ENCODE measurements around the gene TMEM132C. TPM values are rescaled to one million over a fixed set of nuclear protein-coding genes. Genes with fewer than 3 reads are reported as not detected.

The TMEM132C gene
- total and polyA plus RNA-seq, 8 donors = 0.50 to 36.6 (median 33.2) TPM

DNA sequence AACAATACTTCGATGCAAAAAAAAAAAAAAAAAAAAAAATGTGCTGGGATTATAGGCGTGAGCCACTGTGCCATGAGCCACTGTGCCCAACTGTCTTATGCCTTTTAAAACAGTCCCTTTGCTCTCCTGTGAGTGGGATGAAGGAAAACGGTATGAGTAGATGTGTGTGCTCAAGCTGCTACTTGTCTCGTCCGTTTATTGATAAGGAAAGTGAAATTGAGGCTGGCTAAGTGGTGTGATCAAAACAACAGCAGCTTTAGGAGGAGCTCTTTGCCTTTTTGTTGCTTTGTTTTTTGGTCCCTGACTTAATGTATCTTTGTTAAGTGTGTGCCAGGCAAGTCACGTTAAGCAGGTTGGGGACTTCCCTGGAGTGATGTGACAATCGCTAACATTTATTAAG is 275.9 kb downstream of the TMEM132C start:
- Histone ChIP-seq H3K9me3 (no peaks in the 10 kb centered on the region), H3K4me3 (no peak overlapping the region), H3K27me3 (no peaks in the 10 kb centered on the region), H3K4me1 (no peaks in the 10 kb centered on the region), H3K27ac (no peak overlapping the region), H3K36me3 (no peaks in the 10 kb centered on the region)
- DNase-seq = no peak
- ATAC-seq = no peak
- intact Hi-C loops (cut with DNase I) = no loop called here
- TF ChIP-seq, protein P1, sequence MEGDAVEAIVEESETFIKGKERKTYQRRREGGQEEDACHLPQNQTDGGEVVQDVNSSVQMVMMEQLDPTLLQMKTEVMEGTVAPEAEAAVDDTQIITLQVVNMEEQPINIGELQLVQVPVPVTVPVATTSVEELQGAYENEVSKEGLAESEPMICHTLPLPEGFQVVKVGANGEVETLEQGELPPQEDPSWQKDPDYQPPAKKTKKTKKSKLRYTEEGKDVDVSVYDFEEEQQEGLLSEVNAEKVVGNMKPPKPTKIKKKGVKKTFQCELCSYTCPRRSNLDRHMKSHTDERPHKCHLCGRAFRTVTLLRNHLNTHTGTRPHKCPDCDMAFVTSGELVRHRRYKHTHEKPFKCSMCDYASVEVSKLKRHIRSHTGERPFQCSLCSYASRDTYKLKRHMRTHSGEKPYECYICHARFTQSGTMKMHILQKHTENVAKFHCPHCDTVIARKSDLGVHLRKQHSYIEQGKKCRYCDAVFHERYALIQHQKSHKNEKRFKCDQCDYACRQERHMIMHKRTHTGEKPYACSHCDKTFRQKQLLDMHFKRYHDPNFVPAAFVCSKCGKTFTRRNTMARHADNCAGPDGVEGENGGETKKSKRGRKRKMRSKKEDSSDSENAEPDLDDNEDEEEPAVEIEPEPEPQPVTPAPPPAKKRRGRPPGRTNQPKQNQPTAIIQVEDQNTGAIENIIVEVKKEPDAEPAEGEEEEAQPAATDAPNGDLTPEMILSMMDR (IDR thresholded peaks at IDR 0.05) = no peak

DNA sequence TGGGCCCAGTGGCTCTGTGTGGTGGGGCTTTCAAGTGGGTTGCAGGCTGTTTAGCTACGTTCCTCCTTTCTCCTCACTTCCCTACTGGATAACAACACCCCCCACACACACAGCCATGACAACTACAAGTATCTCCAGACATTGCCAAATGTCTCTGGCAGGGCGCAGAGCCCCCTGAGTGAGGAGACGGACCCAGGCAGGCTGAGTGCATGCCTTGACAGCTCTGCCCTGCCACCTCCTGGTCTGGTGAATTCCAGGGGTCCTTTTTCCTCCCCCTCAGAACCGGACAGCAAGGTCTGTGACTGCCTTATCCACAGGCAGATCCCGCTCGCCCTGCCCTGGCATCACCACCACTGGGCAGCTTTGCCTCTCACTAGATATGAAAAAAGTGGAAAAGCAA is 276.5 kb downstream of the TMEM132C start:
- TF ChIP-seq, protein P1 (IDR thresholded peaks at IDR 0.05) = no peak
- no peak for ATAC-seq
- Histone ChIP-seq H3K4me3 (no peak overlapping the region), H3K4me1 (no peaks in the 10 kb centered on the region), H3K36me3 (no peaks in the 10 kb centered on the region), H3K9me3 (no peaks in the 10 kb centered on the region), H3K27ac (no peak overlapping the region), H3K27me3 (no peaks in the 10 kb centered on the region)
- intact Hi-C loops (cut with DNase I) = no loop called here
- peak in 1 of 4 donors; percentile 23 for DNase-seq

DNA sequence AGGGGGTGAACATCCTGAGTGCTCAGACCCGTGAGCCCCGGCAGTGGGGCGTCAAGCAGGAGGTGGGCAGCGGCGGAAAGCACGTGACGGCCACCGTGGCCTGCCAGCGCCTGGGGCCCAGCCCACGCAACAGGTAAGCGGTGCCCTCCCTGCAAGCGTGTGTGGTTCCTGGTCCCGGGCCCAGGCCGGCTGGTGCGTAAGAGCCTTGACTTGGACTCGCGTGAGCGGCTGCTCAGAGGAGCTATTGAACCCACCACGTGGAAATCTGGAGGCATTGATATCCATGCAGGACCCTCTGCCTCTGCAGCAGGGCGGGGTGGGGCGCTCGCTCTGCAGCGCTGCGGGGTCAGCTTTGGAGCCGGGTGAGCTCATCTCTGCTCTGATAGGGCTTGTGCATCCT is 277.0 kb downstream of the TMEM132C start:
- no peak overlapping the region for H3K4me3 ChIP-seq
- TF ChIP-seq, protein P1 (IDR thresholded peaks at IDR 0.05) = no peak
- H3K27me3 ChIP-seq = no peaks in the 10 kb centered on the region
- H3K27ac ChIP-seq = no peak overlapping the region
- DNase-seq (peak in 1 of 4 donors; percentile 75), ATAC-seq (no peak)
- intact Hi-C loops (cut with DNase I) = no loop called here
- no peaks in the 10 kb centered on the region for H3K36me3 ChIP-seq
- no peaks in the 10 kb centered on the region for H3K9me3 ChIP-seq
- H3K4me1 ChIP-seq = no peaks in the 10 kb centered on the region

DNA sequence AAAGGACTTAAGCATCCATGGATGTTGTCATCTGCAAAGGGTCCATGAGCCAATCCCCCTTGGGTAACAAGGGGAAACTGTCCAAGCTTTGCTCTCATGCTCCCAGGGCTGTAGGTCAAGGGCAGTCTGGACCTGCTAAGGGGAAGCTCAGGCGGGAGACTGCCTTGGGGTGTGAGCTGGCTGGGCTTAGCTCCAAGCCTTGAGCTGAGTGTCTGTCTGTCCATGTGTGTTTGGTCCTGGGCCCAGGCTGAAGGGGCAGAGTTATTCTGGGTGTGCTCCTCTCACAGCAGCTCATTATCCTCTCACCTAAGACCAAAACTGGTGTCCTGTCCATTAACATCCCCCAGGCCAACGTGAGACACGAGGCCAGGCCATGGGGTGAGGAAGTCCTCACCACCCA is 282.0 kb downstream of the TMEM132C start:
- H3K27ac ChIP-seq = no peak overlapping the region
- no peak for DNase-seq
- no peak overlapping the region for H3K4me3 ChIP-seq
- H3K4me1 ChIP-seq = no peaks in the 10 kb centered on the region
- no peaks in the 10 kb centered on the region for H3K9me3 ChIP-seq
- TF ChIP-seq, protein P1 (IDR thresholded peaks at IDR 0.05) = no peak
- intact Hi-C loops (cut with DNase I) = no loop called here
- no peaks in the 10 kb centered on the region for H3K36me3 ChIP-seq
- no peak for ATAC-seq
- H3K27me3 ChIP-seq = peaks cover 0 to 21% of the 10 kb centered on the region in 2 donors

DNA sequence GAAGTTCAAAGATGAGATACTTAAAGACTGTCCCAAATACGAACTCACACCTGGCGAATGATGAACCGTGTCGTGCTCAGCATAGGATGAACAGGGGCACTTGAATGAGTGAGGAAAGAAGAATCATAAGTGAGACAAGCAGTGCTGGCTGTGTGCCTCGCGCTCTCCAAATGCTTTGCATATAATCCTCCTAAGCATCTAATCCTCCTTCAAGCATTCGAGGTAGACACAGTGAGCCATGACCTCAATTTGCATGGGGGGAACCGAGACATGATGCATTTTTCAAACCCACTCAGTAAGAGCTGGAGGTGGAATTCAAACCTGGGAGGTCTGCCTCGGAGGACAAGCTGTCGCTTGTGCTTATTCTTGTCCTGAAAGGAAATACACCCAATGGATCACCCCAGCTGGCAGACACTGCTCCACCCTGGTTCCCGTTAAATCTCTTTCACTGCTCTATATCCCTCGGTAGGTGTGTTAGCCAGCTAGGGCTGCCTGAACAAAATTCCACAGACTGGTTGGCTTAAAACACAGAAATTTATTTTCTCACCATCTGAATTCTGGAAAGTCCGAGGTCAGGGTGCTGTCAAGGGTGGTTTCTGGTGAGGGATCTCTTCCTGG is 282.7 kb downstream of the TMEM132C start:
- no peaks in the 10 kb centered on the region for H3K36me3 ChIP-seq
- peaks cover 0 to 21% of the 10 kb centered on the region in 2 donors for H3K27me3 ChIP-seq
- TF ChIP-seq, protein P1 (IDR thresholded peaks at IDR 0.05) = no peak
- no peak overlapping the region for H3K4me3 ChIP-seq
- H3K9me3 ChIP-seq = no peaks in the 10 kb centered on the region
- intact Hi-C loops (cut with DNase I) = no loop called here
- ATAC-seq = no peak
- no peaks in the 10 kb centered on the region for H3K4me1 ChIP-seq
- peak in 1 of 4 donors; percentile 28 for DNase-seq
- H3K27ac ChIP-seq = no peak overlapping the region
